GM23338 (cell line): ENCODE results near the gene TBL1XR1. TPM values are rescaled to one million over a fixed set of nuclear protein-coding genes. Genes with fewer than 3 reads are reported as not detected.

Experiments
- ATAC-seq: fragments of 200-7000 bp; cut with Tn5 transposase; 3 replicates; pipeline ENCODE4 v1.9.1; 2020
- DNase-seq: peaks from one replicate; pipeline ENCODE4 v3.0.0-alpha.2; 2015; ENCODE audit warnings: low spot score
- H2AFZ ChIP-seq: fragments of 200-600 bp; sonication (generic); 2 replicates; pipeline ENCODE4 v1.8.0; 2016; ENCODE audit warnings: antibody characterized with exemption, mild to moderate bottlenecking, moderate library complexity
- H3F3A ChIP-seq: fragments of 200-600 bp; sonication (generic); replicated peaks from 2 replicates; pipeline ENCODE4 v1.8.0; 2017; ENCODE audit warnings: antibody characterized with exemption, mixed run types, low read depth
- H3K27ac ChIP-seq: fragments of 200-600 bp; sonication (generic); 2 replicates; pipeline ENCODE4 v1.6.1; 2016; ENCODE audit warnings: low read depth
- H3K27me3 ChIP-seq: fragments of 200-600 bp; sonication (generic); 2 replicates; pipeline ENCODE4 v1.8.0; 2016; ENCODE audit warnings: mild to moderate bottlenecking, mixed run types, moderate library complexity; ENCODE audit not compliant: insufficient read depth
- H3K36me3 ChIP-seq: fragments of 200-600 bp; sonication (generic); 2 replicates; pipeline ENCODE4 v1.8.0; 2016; ENCODE audit warnings: mild to moderate bottlenecking; ENCODE audit not compliant: insufficient read depth
- H3K4me1 ChIP-seq: fragments of 200-600 bp; sonication (generic); 2 replicates; pipeline ENCODE4 v1.8.0; 2016; ENCODE audit warnings: mild to moderate bottlenecking, moderate library complexity; ENCODE audit not compliant: insufficient read depth
- H3K4me2 ChIP-seq: fragments of 200-600 bp; sonication (generic); 2 replicates; pipeline ENCODE4 v1.7.1; 2017; ENCODE audit warnings: mixed run types
- H3K4me3 ChIP-seq: fragments of 200-600 bp; sonication (generic); 2 replicates; pipeline ENCODE4 v1.6.1; 2016; ENCODE audit warnings: mixed run types
- H3K79me2 ChIP-seq: fragments of 200-600 bp; sonication (generic); replicated peaks from 2 replicates; pipeline ENCODE4 v1.8.0; 2017; ENCODE audit warnings: mild to moderate bottlenecking; ENCODE audit not compliant: insufficient read depth
- H3K9me2 ChIP-seq: fragments of 200-600 bp; sonication (generic); 2 replicates; pipeline ENCODE4 v1.8.0; 2017; ENCODE audit not compliant: insufficient read depth
- H4K20me1 ChIP-seq: fragments of 200-600 bp; sonication (generic); replicated peaks from 2 replicates; pipeline ENCODE4 v1.8.0; 2017; ENCODE audit warnings: mild to moderate bottlenecking; ENCODE audit not compliant: insufficient read depth
- H3K27ac Mint-ChIP-seq: 2 replicates; pipeline ENCODE4 v1.8.0; 2020; ENCODE audit warnings: inconsistent platforms, mild to moderate bottlenecking, moderate library complexity, mixed read lengths
- H3K27me3 Mint-ChIP-seq: 3 replicates; pipeline ENCODE4 v1.8.0; 2022; ENCODE audit warnings: low read depth, mild to moderate bottlenecking, moderate library complexity, mixed read lengths, inconsistent platforms; ENCODE audit not compliant: insufficient read depth, poor library complexity
- H3K36me3 Mint-ChIP-seq: 3 replicates; pipeline ENCODE4 v1.8.0; 2021; ENCODE audit warnings: low read depth, mild to moderate bottlenecking, inconsistent platforms, moderate library complexity, mixed read lengths
- H3K4me1 Mint-ChIP-seq: 3 replicates; pipeline ENCODE4 v1.8.0; 2020; ENCODE audit warnings: mild to moderate bottlenecking, inconsistent platforms, mixed read lengths
- H3K4me3 Mint-ChIP-seq: 3 replicates; pipeline ENCODE4 v1.8.0; 2021; ENCODE audit warnings: moderate library complexity, mild to moderate bottlenecking, inconsistent platforms, mixed read lengths
- H3K9me3 Mint-ChIP-seq: 3 replicates; pipeline ENCODE4 v1.8.0; 2020; ENCODE audit warnings: moderate library complexity, mild to moderate bottlenecking, inconsistent platforms, mixed read lengths
- CREB1 ChIP-seq: fragments of 250-450 bp; sonication (Bioruptor Pico); IDR thresholded peaks from 2 replicates; pipeline ENCODE4 v1.5.0; 2020; ENCODE audit warnings: low read depth, mild to moderate bottlenecking, moderate library complexity
- ETS1 ChIP-seq: IDR thresholded peaks from 2 replicates; pipeline ENCODE4 v1.6.1; 2016; ENCODE audit warnings: antibody characterized with exemption
- EZH2 ChIP-seq: fragments of 200-600 bp; sonication (generic); IDR thresholded peaks from one replicate; pipeline ENCODE4 v1.8.0; 2017; ENCODE audit warnings: antibody characterized with exemption, mild to moderate bottlenecking, low read depth; ENCODE audit not compliant: unreplicated experiment
- EZH2phosphoT487 ChIP-seq: fragments of 200-600 bp; sonication (generic); IDR thresholded peaks from one replicate; pipeline ENCODE4 v1.8.1; 2018; ENCODE audit warnings: antibody characterized with exemption; ENCODE audit not compliant: unreplicated experiment
- JUNB ChIP-seq: IDR thresholded peaks from one replicate; pipeline ENCODE4 v1.6.1; 2016; ENCODE audit warnings: antibody characterized with exemption; ENCODE audit not compliant: unreplicated experiment
- NANOG ChIP-seq: IDR thresholded peaks from 2 replicates; pipeline ENCODE4 v1.6.1; 2016; ENCODE audit warnings: antibody characterized with exemption, borderline replicate concordance
- POLR2AphosphoS5 ChIP-seq: IDR thresholded peaks from 2 replicates; pipeline ENCODE4 v1.6.1; 2016; ENCODE audit warnings: antibody characterized with exemption, low read depth
- REST ChIP-seq: IDR thresholded peaks from one replicate; pipeline ENCODE4 v1.6.1; 2018; ENCODE audit warnings: antibody characterized with exemption; ENCODE audit not compliant: unreplicated experiment
- ZNF114 ChIP-seq: fragments of 250-450 bp; sonication (Bioruptor Pico); IDR thresholded peaks from 2 replicates; pipeline ENCODE4 v1.5.0; 2020; ENCODE audit warnings: mild to moderate bottlenecking, moderate library complexity
- ZNF331 ChIP-seq: fragments of 250-450 bp; sonication (Bioruptor Pico); IDR thresholded peaks from 2 replicates; pipeline ENCODE4 v1.5.0; 2020; ENCODE audit warnings: low read depth, mild to moderate bottlenecking, moderate library complexity
- polyA plus RNA-seq: library from polyadenylated mRNA; unstranded; fragments of >200 nt; fragmentation: Nextera tagmentation; extraction: Ambion mirVana; gene quantifications from 2 replicates; pipeline ENCODE4 v1.2.1, GENCODE V29; 2016
- total RNA-seq: library from RNA; depleted of rRNA; stranded (reverse); fragments of >200 nt; shearing (Covaris generic); gene quantifications from 2 replicates; pipeline ENCODE4 v1.2.3, GENCODE V29; 2014
- TF ChIP-seq, protein P1 (sequence below), 2 experiments: fragments of 200-600 bp in 1 of 2; sonication (generic) in 1 of 2; conservative IDR thresholded peaks; 2 replicates each; pipeline versions ENCODE4 v1.5.1 to v1.6.1; 2016 to 2017; ENCODE audit warnings: antibody characterized with exemption in 2 of 2, low read depth in 2 of 2, mild to moderate bottlenecking in 2 of 2, moderate library complexity in 1 of 2

The TBL1XR1 gene
- total and polyA plus RNA-seq, 2 experiments from 2014 or later: 49.6 to 122 TPM

DNA sequence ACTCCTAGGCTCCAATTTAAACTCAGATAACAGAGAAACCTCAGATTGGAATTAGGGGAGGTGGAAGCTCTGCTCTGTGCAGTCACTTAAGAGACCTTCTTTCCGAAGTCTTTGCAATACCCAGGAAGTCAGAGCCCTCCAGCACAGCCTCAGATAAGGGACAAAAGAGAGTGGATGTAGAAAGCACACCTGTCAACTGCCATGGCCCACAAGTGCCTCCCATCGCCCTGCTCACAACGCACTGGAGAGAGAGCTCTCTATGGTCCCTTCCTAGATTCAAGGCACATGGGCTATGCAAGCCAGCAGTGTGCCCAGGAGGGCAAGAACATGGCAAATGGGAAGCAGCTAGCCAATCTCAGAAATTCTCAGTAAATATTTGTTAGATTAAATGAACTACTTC is 47.3 kb upstream of the TBL1XR1 start:
- Histone ChIP-seq H4K20me1 (no peaks in the 10 kb centered on the region), H2AFZ (no peak overlapping the region), H3K79me2 (no peaks in the 10 kb centered on the region), H3K4me1 (no peaks in the 10 kb centered on the region), H3K4me3 (no peak overlapping the region), H3K27me3 (no peaks in the 10 kb centered on the region), H3K4me2 (no peak overlapping the region), H3K9me2 (no peaks in the 10 kb centered on the region), H3F3A (no peaks in the 10 kb centered on the region), H3K36me3 (no peaks in the 10 kb centered on the region), H3K27ac (no peak overlapping the region)
- no peaks in the 10 kb centered on the region for H3K27me3 Mint-ChIP-seq
- no peak for ATAC-seq
- TF ChIP-seq EZH2phosphoT487 (no peak), ETS1 (no peak), REST (no peak), JUNB (no peak), EZH2 (no peak), CREB1 (CRISPR knock-in tag) (no peak), NANOG (no peak), ZNF114 (CRISPR knock-in tag) (no peak)
- TF ChIP-seq, protein P1, sequence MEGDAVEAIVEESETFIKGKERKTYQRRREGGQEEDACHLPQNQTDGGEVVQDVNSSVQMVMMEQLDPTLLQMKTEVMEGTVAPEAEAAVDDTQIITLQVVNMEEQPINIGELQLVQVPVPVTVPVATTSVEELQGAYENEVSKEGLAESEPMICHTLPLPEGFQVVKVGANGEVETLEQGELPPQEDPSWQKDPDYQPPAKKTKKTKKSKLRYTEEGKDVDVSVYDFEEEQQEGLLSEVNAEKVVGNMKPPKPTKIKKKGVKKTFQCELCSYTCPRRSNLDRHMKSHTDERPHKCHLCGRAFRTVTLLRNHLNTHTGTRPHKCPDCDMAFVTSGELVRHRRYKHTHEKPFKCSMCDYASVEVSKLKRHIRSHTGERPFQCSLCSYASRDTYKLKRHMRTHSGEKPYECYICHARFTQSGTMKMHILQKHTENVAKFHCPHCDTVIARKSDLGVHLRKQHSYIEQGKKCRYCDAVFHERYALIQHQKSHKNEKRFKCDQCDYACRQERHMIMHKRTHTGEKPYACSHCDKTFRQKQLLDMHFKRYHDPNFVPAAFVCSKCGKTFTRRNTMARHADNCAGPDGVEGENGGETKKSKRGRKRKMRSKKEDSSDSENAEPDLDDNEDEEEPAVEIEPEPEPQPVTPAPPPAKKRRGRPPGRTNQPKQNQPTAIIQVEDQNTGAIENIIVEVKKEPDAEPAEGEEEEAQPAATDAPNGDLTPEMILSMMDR (conservative IDR thresholded peaks at IDR 0.05; ENCODE audit: low read depth in 2 of 2): no peak
- no peak overlapping the region for H3K27ac Mint-ChIP-seq
- H3K36me3 Mint-ChIP-seq: no peaks in the 10 kb centered on the region; the same call in 2 of the 3 replicates
- no peaks in the 10 kb centered on the region; the same call in 2 of the 3 replicates for H3K4me1 Mint-ChIP-seq
- no peak overlapping the region for H3K4me3 Mint-ChIP-seq
- H3K9me3 Mint-ChIP-seq: peaks cover 2% of the 10 kb centered on the region; the same call in 1 of the 3 replicates
- no peak for DNase-seq

DNA sequence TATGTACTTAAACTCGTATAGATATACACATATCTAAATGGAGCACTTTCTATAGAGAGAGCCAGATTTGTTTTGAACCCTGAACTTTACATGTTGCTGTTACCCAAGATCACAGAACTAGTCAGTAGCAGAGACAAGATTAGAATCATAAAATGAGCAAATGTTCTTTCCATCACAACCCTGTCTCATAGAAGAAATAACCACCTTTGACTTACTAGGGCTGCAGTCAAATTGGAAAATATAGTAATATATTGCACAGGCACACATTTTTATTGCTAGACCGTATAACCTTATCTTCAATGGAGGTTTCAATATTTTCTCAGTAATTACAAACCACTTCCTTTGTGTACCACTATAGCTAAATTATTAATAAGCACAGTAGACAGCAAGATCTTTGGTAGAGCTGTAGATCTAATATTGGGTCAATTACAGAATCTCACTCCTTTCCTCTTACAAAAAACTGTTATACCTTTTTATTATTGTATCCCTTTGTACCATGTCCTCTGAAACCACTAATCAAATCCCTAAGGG is 41.5 kb upstream of the TBL1XR1 start:
- no peak overlapping the region for H3K4me3 Mint-ChIP-seq
- H4K20me1 ChIP-seq: no peaks in the 10 kb centered on the region
- no peaks in the 10 kb centered on the region for H3F3A ChIP-seq
- H3K4me3 ChIP-seq: no peak overlapping the region
- no peak for TF ChIP-seq JUNB
- TF ChIP-seq EZH2: no peak
- no peak for TF ChIP-seq REST
- no peak for TF ChIP-seq POLR2AphosphoS5
- TF ChIP-seq ZNF331: no peak
- no peak for TF ChIP-seq ETS1
- no peaks in the 10 kb centered on the region for H3K27me3 ChIP-seq
- no peaks in the 10 kb centered on the region for H3K4me1 Mint-ChIP-seq
- H3K9me2 ChIP-seq: no peaks in the 10 kb centered on the region
- no peaks in the 10 kb centered on the region for H3K79me2 ChIP-seq
- ATAC-seq (no peak), DNase-seq (no peak)
- H2AFZ ChIP-seq: no peak overlapping the region
- H3K36me3 Mint-ChIP-seq: no peaks in the 10 kb centered on the region
- no peak overlapping the region for H3K27ac Mint-ChIP-seq
- no peak overlapping the region for H3K4me2 ChIP-seq
- H3K27ac ChIP-seq: no peak overlapping the region
- H3K4me1 ChIP-seq: no peaks in the 10 kb centered on the region
- H3K36me3 ChIP-seq: no peaks in the 10 kb centered on the region
- H3K27me3 Mint-ChIP-seq: peaks cover 3% of the 10 kb centered on the region
- no peaks in the 10 kb centered on the region for H3K9me3 Mint-ChIP-seq
